Measurements from ENCODE around the gene EHMT2. TPM values are rescaled to one million over a fixed set of nuclear protein-coding genes. Genes with fewer than 3 reads are reported as not detected.

The EHMT2 gene
- total and polyA plus RNA-seq, 2 of the 13 experiments (the other 11 are each of a cell fraction or from before 2014, with no cell fraction given) = 55.2 to 69.2 TPM

DNA sequence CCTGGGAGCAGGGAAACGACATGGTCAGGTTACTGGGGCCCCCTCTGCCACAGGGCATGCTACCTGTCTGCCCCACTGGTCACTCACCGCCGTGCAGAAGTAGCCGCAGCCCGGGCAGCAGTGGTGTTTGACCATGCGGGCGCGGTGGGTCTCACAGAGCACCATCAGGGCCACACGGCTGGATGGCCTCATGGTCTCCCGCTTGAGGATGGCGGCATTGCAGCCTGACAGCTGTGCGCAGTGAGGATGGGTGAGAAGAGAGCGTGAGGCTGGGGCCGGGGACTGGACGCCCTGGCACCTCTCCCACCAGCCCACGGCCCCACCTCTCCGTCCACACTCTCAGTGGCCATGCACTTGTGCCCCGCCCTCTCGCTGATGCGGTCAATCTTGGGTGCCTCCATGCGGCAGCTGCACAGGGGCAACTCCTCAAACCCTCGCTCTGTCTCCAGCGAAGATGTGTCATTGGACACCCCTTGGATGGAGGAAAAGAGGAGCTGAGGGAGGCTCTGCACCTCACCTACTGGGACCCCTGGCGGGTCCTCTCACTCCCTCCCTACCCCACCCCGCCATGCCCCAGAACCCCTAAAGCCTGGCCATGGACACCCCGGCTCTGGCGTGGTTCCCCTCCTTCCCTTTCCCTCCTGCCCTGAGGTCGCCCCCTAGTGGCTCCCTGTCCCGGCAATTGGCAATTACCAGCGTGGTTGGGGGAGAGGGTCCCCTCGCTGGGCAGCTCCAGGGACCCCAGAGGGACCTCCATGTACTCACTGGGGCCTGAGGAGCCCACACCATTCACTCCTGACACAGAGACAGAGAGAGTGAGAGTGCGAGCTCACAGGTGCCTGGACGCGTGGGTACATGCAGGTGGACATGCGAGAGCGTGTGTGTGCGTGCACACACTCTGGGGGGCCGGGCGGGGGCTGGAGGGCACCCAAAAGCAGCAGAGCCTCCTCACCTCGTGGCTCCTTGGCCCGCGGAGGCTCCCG lies 8.9 kb downstream of the EHMT2 start (continued):
- TF ChIP-seq, protein P1, sequence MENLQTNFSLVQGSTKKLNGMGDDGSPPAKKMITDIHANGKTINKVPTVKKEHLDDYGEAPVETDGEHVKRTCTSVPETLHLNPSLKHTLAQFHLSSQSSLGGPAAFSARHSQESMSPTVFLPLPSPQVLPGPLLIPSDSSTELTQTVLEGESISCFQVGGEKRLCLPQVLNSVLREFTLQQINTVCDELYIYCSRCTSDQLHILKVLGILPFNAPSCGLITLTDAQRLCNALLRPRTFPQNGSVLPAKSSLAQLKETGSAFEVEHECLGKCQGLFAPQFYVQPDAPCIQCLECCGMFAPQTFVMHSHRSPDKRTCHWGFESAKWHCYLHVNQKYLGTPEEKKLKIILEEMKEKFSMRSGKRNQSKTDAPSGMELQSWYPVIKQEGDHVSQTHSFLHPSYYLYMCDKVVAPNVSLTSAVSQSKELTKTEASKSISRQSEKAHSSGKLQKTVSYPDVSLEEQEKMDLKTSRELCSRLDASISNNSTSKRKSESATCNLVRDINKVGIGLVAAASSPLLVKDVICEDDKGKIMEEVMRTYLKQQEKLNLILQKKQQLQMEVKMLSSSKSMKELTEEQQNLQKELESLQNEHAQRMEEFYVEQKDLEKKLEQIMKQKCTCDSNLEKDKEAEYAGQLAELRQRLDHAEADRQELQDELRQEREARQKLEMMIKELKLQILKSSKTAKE (CRISPR knock-in tag; IDR thresholded peaks at IDR 0.05; ENCODE audit: borderline replicate concordance) = peak; percentile 62; the same call in 1 of the 2 replicates
- TF ChIP-seq NCOA1 (CRISPR knock-in tag; IDR thresholded peaks at IDR 0.05) (no peak), ZMAT3 (CRISPR knock-in tag; conservative IDR thresholded peaks at IDR 0.05) (no peak), RORA (CRISPR knock-in tag; IDR thresholded peaks at IDR 0.05) (no peak), CHD2 (IDR thresholded peaks at IDR 0.05; ENCODE audit: low read depth, low read length) (no peak), ZNF431 (CRISPR knock-in tag; IDR thresholded peaks at IDR 0.05; ENCODE audit: borderline replicate concordance, low read depth) (no peak), TERF1 (CRISPR knock-in tag; IDR thresholded peaks at IDR 0.05) (no peak), NR2F6 (IDR thresholded peaks at IDR 0.05) (no peak), NR2F6 (CRISPR knock-in tag; IDR thresholded peaks at IDR 0.05) (peak; percentile 27; the same call in 1 of the 2 replicates)
- TF ChIP-seq, protein P2, sequence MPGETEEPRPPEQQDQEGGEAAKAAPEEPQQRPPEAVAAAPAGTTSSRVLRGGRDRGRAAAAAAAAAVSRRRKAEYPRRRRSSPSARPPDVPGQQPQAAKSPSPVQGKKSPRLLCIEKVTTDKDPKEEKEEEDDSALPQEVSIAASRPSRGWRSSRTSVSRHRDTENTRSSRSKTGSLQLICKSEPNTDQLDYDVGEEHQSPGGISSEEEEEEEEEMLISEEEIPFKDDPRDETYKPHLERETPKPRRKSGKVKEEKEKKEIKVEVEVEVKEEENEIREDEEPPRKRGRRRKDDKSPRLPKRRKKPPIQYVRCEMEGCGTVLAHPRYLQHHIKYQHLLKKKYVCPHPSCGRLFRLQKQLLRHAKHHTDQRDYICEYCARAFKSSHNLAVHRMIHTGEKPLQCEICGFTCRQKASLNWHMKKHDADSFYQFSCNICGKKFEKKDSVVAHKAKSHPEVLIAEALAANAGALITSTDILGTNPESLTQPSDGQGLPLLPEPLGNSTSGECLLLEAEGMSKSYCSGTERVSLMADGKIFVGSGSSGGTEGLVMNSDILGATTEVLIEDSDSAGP (CRISPR knock-in tag; IDR thresholded peaks at IDR 0.05; ENCODE audit: borderline replicate concordance) = peak; percentile 58; the same call in 1 of the 2 replicates
- TF ChIP-seq, protein P3, sequence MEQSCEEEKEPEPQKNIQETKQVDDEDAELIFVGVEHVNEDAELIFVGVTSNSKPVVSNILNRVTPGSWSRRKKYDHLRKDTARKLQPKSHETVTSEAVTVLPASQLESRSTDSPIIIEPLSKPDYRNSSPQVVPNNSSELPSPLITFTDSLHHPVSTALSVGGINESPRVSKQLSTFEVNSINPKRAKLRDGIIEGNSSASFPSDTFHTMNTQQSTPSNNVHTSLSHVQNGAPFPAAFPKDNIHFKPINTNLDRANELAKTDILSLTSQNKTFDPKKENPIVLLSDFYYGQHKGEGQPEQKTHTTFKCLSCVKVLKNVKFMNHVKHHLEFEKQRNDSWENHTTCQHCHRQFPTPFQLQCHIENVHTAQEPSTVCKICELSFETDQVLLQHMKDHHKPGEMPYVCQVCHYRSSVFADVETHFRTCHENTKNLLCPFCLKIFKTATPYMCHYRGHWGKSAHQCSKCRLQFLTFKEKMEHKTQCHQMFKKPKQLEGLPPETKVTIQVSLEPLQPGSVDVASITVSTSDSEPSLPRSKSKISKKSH (CRISPR knock-in tag; IDR thresholded peaks at IDR 0.05; ENCODE audit: borderline replicate concordance) = no peak
- TF ChIP-seq, protein P4, sequence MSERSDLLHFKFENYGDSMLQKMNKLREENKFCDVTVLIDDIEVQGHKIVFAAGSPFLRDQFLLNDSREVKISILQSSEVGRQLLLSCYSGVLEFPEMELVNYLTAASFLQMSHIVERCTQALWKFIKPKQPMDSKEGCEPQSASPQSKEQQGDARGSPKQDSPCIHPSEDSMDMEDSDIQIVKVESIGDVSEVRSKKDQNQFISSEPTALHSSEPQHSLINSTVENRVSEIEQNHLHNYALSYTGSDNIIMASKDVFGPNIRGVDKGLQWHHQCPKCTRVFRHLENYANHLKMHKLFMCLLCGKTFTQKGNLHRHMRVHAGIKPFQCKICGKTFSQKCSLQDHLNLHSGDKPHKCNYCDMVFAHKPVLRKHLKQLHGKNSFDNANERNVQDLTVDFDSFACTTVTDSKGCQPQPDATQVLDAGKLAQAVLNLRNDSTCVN (CRISPR knock-in tag; IDR thresholded peaks at IDR 0.05; ENCODE audit: borderline replicate concordance) = no peak
- TF ChIP-seq, protein P5, sequence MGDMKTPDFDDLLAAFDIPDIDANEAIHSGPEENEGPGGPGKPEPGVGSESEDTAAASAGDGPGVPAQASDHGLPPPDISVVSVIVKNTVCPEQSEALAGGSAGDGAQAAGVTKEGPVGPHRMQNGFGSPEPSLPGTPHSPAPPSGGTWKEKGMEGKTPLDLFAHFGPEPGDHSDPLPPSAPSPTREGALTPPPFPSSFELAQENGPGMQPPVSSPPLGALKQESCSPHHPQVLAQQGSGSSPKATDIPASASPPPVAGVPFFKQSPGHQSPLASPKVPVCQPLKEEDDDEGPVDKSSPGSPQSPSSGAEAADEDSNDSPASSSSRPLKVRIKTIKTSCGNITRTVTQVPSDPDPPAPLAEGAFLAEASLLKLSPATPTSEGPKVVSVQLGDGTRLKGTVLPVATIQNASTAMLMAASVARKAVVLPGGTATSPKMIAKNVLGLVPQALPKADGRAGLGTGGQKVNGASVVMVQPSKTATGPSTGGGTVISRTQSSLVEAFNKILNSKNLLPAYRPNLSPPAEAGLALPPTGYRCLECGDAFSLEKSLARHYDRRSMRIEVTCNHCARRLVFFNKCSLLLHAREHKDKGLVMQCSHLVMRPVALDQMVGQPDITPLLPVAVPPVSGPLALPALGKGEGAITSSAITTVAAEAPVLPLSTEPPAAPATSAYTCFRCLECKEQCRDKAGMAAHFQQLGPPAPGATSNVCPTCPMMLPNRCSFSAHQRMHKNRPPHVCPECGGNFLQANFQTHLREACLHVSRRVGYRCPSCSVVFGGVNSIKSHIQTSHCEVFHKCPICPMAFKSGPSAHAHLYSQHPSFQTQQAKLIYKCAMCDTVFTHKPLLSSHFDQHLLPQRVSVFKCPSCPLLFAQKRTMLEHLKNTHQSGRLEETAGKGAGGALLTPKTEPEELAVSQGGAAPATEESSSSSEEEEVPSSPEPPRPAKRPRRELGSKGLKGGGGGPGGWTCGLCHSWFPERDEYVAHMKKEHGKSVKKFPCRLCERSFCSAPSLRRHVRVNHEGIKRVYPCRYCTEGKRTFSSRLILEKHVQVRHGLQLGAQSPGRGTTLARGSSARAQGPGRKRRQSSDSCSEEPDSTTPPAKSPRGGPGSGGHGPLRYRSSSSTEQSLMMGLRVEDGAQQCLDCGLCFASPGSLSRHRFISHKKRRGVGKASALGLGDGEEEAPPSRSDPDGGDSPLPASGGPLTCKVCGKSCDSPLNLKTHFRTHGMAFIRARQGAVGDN (CRISPR knock-in tag; IDR thresholded peaks at IDR 0.05) = peak; percentile 52

Data from HepG2 (cell line).